NCI-H82 treated with DMSO at 0.1 percent for 48 hours (cell line): ENCODE data around the gene PEX7.
"Not testable (repeated sequence)": the region's sequence is repeated elsewhere in the genome, so short reads cannot be mapped to it uniquely, and the experiment has no call there.

Experiments
- DNase-seq: peaks from one replicate; lab custom pipeline; 2025; ENCODE audit not compliant: unreplicated experiment; lab: John Stamatoyannopoulos, UW

Gene PEX7

DNA sequence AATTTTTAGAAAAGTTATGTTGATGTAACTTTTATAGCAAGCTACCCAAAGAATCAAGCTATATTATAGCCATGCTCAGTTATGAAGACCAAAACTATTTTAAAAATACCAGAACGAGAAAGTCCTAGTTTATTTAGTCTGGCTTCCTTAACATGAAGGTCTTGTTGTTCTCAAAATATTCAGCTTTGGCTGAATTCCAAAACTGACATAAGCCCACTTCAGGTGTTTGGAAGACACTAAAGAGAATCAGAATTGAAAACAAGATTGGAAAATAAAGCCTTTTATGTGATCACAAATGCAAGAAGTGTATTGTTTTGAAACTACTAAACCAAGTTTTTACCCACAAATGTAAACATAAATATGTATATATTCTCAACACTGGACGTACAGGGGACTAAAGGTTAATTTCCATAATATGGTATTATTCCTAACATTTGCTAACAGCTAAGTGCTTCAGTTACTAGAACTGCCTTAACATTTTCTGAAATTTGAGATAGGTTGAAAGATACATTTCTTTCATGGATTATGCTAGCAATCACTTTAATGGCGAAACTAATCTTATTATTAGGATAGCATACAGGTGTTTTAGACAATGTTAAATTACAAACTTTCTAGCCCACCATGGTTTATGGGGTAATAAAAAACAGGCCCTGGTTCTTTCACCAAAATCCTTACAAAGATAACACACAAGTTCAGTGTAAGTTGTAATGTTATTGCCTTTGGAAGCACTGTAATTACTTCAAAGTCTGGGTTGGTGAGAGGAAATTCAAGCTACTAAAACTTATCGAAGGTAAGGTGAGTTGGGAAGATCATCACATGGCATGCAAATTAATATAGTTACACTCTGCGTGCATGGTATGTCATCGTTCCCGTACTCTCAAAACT lies 31.7 kb upstream of the PEX7 start:
- DNase-seq = no peak

DNA sequence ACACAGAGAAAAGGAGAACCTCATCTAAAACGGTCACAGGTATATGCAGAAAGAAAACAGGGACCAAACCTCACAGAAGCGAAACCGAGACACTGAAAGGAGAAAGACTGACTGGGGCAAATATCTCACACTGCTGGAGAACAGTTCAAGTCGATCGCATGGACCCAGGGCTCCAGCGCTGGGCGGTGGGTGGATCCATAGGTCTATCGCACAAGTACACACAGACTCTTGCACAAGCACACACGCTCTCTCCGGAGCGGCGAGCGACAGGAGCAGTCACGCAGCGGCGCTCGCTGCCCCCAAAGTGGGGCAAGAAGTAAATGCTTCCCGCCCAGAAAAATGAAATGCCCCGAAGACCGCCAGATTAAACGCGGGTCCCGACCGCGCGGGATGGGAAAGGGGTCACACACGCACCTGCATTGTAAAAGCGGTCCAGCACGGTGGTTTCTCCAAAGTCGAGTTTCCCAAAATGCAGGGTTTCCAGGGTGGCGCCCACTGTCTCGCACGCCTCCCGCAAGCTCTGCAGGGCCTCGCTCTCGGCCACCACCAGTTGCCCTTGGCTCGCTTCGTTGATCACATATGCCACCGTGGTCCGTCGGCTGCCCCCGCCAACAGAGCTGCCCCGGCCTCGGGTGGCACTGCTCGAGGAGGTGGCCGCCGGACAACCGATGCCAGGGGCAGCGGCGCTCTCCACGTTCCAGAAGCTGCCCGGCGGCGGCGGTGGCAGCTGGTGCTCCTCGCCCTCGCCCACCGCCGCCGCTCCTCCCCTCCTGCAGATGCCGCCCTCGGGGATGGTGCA lies 30.9 kb upstream of the PEX7 start:
- peak; percentile 12 for DNase-seq

GRCh38 chr6:136792095-136792409 lies 30.3 kb upstream of the PEX7 start:
- no peak for DNase-seq

- peak; percentile 34 for DNase-seq
These were observed 29.8 kb upstream of the PEX7 start, which contains the start of gene MAP3K5 for GRCh38 chr6:136792410-136793262. TSS of gene MAP3K5 (minus strand) at chr6:136792477. CDS start at chr6:136792157, 320 bp downstream.

DNA sequence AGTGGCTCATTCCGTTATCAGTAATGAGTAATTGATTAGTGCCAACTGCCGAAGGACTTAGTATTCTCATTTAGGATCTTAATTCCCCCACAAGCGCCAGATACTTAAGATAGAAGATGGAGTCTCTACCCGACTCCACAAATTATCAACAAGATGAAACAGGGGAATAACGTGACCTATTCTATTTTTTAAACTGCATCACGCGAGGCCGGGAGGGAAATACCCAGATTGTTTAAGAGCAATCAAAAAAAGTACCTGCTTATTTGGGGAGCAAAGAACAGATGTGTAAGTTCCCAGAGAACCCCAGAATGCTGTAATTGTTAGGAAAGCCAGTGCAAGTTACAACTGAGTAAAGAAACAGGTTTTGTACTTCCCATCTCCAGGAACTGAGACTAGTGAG lies 29.0 kb upstream of the PEX7 start:
- DNase-seq = no peak

DNA sequence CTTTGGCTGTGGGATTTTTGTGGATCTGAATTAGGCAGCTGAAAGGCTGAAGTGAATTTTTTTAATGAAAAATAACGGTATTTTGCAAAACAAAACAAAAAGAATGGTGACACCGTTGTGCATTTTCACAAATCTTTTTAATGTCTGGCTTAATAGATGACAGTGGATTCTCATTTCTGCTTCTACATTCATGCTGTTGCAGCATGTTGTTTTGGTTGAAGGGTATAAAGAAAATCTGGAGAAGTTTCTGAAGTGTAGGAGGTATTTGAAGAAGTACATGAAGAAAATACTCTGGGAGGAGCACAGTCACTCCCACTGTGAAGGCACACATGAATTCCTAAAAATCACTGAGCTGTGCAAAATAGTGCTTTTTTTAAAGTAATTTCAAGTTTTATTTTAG lies 27.0 kb upstream of the PEX7 start:
- DNase-seq = no peak

DNA sequence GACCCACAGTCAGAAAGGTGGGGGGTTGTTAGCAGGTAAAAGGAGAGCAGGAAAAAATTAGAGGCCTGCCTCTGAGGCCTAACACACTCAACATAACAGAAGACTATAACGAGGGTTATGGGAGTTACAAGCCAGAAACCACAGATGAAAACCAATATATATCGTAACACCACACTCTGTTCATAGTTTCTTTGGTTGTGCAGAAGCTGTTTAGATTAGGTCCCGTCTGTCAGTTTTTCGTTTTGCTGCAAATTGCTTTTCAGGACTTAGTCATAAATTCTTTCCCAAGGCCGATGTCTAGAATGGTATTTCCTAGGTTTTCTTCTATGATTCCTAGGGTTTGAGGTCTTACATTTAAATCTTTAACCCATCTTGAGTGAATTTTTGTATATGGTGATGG lies 26.4 kb upstream of the PEX7 start:
- DNase-seq = no peak

- DNase-seq = no peak
These were observed 24.3 kb upstream of the PEX7 start for GRCh38 chr6:136798044-136798443.

- no peak for DNase-seq
These were observed 20.8 kb upstream of the PEX7 start for GRCh38 chr6:136801581-136801980.

DNA sequence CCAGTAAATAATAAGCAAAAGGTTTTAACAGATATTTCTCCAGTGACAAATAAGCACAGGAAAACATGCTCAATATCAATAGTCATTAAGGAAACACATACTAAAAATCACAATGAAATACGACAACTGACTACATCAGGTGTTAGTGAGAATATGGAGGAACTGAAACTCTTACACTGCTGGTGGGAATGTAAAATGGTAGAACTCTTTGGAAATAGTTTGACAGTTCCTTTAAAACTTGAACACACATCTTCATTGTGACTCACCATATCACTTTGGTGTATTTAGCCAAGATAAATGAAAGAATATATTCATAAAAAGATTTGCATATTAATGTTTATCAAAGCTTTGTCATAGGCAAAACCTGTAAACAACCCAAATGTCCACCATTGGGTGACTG lies 18.8 kb upstream of the PEX7 start:
- DNase-seq = no peak

DNA sequence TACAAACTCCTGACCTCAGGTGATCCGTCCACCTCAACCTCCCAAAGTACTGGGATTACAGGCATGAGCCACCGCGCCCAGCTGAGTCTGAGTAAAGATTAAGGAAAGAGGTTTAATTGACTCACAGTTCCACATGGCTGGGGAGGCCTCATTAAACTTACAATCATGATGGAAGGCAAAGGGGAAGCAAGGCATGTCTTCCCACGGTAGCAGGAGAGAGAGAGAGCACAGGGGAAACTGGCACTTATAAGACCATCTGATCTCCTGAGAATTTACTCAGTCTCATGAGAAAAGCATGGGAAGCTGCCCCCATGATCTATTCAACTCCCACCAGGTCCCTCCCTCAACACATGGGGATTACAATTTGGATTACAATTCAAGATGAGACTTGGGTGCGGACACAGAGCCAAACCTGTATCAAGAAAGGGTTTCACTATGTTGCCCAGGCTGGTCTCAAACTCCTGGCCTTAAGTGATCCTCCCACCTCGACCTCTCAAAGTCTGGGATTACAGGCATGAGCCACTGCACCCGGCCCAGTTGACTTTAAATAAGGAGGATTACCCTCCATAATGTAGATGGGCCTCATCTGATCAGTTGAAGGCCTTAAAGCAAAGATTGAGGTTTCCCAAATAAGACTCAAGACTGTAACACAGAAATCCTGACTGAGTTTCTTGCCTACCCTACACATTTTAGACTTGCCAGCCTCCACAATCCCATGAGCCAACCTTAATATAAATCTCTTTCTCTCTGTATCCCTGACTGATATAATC lies 13.1 kb upstream of the PEX7 start:
- DNase-seq = peak; percentile 19

DNA sequence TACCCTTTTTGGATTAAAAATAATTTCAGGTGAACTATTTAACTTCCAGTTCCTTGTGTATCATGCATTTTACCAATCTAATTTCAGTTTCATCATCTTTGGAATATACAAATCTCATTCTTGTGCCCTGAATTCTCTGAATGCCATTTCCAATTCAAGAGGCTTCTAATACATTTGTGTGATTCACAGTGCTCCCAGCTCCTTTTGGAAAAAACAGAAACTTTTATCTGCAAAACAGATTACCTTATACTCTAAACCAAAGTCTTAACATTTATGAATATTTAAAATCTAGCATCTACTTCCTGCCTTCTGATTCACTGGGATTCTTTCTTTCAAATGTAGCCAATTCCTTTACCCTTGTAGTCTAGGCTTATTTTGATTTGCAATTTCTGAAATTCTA lies 11.1 kb upstream of the PEX7 start:
- DNase-seq = no peak

- DNase-seq = peak; percentile 17
These were observed 10.2 kb upstream of the PEX7 start for GRCh38 chr6:136812174-136812573.

DNA sequence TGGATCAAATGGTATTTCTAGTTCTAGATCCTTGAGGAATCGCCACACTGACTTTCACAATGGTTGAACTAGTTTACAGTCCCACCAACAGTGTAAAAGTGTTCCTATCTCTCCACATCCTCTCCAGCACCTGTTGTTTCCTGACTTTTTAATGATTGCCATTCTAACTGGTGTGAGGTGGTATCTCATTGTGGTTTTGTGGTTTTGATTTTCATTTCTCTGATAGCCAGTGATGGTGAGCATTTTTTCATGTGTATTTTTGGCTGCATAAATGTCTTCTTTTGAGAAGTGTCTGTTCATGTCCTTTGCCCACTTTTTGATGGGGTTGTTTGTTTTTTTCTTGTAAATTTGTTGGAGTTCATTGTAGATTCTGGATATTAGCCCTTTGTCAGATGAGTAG lies 6.8 kb upstream of the PEX7 start:
- DNase-seq = not testable (repeated sequence)

DNA sequence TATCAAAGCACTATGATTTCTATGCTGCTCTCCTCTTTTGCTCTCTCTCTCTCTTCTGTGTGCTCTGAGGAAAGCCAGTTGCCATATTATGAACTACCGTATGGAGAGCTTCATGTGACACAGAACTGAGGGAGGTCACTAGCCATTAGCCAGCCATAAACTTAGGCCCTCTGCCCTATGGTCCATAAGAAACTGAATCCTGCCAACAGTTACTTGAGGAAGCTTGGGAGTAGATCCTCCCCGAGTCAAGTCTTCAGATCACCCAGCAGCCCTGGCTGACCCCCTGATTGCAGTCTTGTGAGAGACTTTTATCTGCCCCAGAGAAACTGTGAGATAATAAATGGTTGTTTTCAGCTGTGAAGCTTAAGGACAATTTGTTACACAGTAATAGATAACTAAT lies 5.7 kb upstream of the PEX7 start:
- no peak for DNase-seq

GRCh38 chr6:136820561-136820960 lies 1.8 kb upstream of the PEX7 start:
- no peak for DNase-seq

- no peak for DNase-seq
These were observed 381 bp upstream of the PEX7 start for GRCh38 chr6:136822046-136822375.

DNA sequence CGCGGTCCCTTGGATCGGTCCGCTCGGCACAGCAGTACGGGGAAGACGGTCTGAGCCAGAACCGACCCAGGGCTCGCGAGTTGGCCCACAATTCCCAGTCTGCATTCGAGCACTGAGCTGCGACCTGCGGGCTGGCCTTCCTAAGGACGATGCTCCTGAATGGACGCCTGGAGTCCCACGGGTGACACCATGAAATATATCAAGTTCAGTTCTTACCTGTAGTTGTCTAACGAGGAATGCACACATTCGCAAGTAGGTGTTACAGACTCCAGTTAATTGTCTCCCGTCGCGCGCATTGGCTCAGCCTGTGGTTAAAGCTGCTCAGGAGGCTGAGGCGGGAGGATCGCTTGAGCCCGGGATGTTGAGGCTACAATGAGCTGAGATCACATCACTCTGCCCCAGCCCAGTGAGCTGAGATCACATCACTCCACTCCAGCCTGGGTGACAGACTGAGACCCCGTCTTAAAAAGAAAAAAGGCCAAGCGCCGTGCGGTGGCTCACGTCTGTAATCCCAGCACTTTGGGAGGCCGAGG lies 802 bp downstream of the PEX7 start:
- no peak for DNase-seq

- no peak for DNase-seq
These were observed 3.8 kb downstream of the PEX7 start for GRCh38 chr6:136826216-136826615.

DNA sequence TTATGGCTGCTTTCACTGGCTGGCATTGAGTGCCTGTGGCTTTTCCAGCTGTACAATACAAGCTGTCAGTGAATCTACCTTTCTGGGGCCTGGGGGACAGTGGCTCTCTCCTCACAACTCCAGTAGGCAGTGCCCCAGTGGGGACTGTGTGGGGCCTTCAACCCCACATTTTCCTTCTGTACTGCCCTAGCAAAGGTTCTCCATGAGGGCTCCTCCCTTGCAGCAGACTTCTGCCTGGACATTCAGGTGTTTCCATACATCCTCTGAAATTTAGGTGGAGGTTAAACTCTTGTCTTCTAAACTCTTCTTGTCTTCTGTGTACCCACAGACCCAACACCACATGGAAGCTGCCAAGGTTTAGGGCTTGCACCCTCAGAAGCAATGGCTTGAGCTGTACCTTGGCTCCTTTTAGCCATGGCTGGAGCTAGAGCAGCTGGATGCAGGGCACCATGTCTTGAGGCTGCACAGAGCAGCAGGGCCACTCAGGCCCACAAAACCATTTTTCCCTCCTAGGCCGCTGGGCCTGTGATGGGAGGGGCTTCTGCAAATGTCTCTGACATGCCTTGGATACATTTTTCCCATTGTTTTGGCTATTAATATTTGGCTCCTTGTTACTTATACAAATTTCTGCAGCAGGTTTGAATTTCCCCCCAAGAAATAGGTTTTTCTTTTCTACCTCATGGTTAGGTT lies 9.6 kb downstream of the PEX7 start:
- no peak for DNase-seq
